ENCODE measurements around the gene CLPSL2. TPM values are rescaled to one million over a fixed set of nuclear protein-coding genes. Genes with fewer than 3 reads are reported as not detected.

Gene CLPSL2
- total and polyA plus RNA-seq, 10 donors, result not detected

GRCh38 chr6:35788423-35788982, 12.1 kb downstream of the CLPSL2 start:
- 55 to 67% (median 60%) methylated on average over 4 of the region's 4 CpGs for WGBS, 5 donors
- TF ChIP-seq POLR2A (IDR thresholded peaks at IDR 0.05), result no peak
- no peak for TF ChIP-seq POLR2AphosphoS5 (IDR thresholded peaks at IDR 0.05)
- no peak for TF ChIP-seq CTCF (IDR thresholded peaks at IDR 0.05 in 8 of 11, conservative IDR thresholded peaks at IDR 0.05 in 3 of 11)
- Histone ChIP-seq H3K4me3 (no peak overlapping the region), H3K27ac (no peak overlapping the region), H3K27me3 (replicated peaks in 1 of 7) (peaks cover 0 to 63% (median 32%) of the 10 kb centered on the region in 7 donors), H3K4me1 (peaks cover 0 to 7% (median 0%) of the 10 kb centered on the region in 6 donors), H3K36me3 (no peaks in the 10 kb centered on the region), H3K9me3 (no peaks in the 10 kb centered on the region)
- intact Hi-C loops (cut with DNase I; ENCODE audit: low total_unique reads), result no loop called here
- no peak for DNase-seq

- no peak overlapping the region for H3K27ac ChIP-seq
- intact Hi-C loops (cut with DNase I; ENCODE audit: low total_unique reads), result no loop called here
- H3K4me3 ChIP-seq, result no peak overlapping the region
- no peaks in the 10 kb centered on the region for H3K36me3 ChIP-seq
- DNase-seq, result no peak
- TF ChIP-seq CTCF (IDR thresholded peaks at IDR 0.05 in 8 of 11, conservative IDR thresholded peaks at IDR 0.05 in 3 of 11) (no peak), POLR2A (IDR thresholded peaks at IDR 0.05) (no peak), POLR2AphosphoS5 (IDR thresholded peaks at IDR 0.05) (no peak)
- no peaks in the 10 kb centered on the region for H3K9me3 ChIP-seq
- H3K27me3 ChIP-seq (replicated peaks in 1 of 7), result peaks cover 0 to 50% (median 31%) of the 10 kb centered on the region in 7 donors
- peaks cover 0 to 7% (median 0%) of the 10 kb centered on the region in 6 donors for H3K4me1 ChIP-seq
- whole genome bisulfite sequencing, 5 donors, result 81 to 88% (median 86%) methylated on average over 5 of the region's 5 CpGs
Measured at GRCh38 chr6:35790683-35791082, 14.3 kb downstream of the CLPSL2 start.

- no peak overlapping the region for H3K27ac ChIP-seq
- intact Hi-C loops (cut with DNase I; ENCODE audit: low total_unique reads), result no loop called here
- DNase-seq, result no peak
- H3K9me3 ChIP-seq, result no peaks in the 10 kb centered on the region
- TF ChIP-seq POLR2AphosphoS5 (IDR thresholded peaks at IDR 0.05) (no peak), CTCF (IDR thresholded peaks at IDR 0.05 in 8 of 11, conservative IDR thresholded peaks at IDR 0.05 in 3 of 11) (no peak), POLR2A (IDR thresholded peaks at IDR 0.05) (no peak)
- no peaks in the 10 kb centered on the region for H3K36me3 ChIP-seq
- H3K27me3 ChIP-seq (replicated peaks in 1 of 7), result peaks cover 0 to 9% (median 3%) of the 10 kb centered on the region in 7 donors
- WGBS, 5 donors, result 90 to 95% (median 91%) methylated on average over 17 of the region's 17 CpGs
- no peak overlapping the region for H3K4me3 ChIP-seq
- no peaks in the 10 kb centered on the region for H3K4me1 ChIP-seq
Measured at GRCh38 chr6:35794536-35795452, 18.4 kb downstream of the CLPSL2 start.

- Histone ChIP-seq H3K27me3 (replicated peaks in 1 of 7) (peaks cover 0 to 1% (median 0%) of the 10 kb centered on the region in 7 donors), H3K4me3 (no peak overlapping the region), H3K9me3 (no peaks in the 10 kb centered on the region), H3K4me1 (no peaks in the 10 kb centered on the region), H3K27ac (no peak overlapping the region), H3K36me3 (no peaks in the 10 kb centered on the region)
- intact Hi-C loops (cut with DNase I; ENCODE audit: low total_unique reads), result no loop called here
- TF ChIP-seq POLR2A (IDR thresholded peaks at IDR 0.05) (no peak), CTCF (IDR thresholded peaks at IDR 0.05 in 8 of 11, conservative IDR thresholded peaks at IDR 0.05 in 3 of 11) (no peak), POLR2AphosphoS5 (IDR thresholded peaks at IDR 0.05) (no peak)
- DNase-seq, result no peak
- 83 to 92% (median 90%) methylated on average over 11 of the region's 11 CpGs for WGBS, 5 donors
Measured at GRCh38 chr6:35795453-35796071, 19.2 kb downstream of the CLPSL2 start.
